Ramos (cell line): ENCODE results near the gene ANKRD60.

Source experiments
- in situ Hi-C: fragments of 300-500 bp; cut with MboI; formaldehyde crosslinking; loops from one replicate; pipeline ENCODE4 v1.14.3; 2022; ENCODE audit warnings: low sequenced_read_pairs; ENCODE audit not compliant: unreplicated experiment

Gene ANKRD60

DNA sequence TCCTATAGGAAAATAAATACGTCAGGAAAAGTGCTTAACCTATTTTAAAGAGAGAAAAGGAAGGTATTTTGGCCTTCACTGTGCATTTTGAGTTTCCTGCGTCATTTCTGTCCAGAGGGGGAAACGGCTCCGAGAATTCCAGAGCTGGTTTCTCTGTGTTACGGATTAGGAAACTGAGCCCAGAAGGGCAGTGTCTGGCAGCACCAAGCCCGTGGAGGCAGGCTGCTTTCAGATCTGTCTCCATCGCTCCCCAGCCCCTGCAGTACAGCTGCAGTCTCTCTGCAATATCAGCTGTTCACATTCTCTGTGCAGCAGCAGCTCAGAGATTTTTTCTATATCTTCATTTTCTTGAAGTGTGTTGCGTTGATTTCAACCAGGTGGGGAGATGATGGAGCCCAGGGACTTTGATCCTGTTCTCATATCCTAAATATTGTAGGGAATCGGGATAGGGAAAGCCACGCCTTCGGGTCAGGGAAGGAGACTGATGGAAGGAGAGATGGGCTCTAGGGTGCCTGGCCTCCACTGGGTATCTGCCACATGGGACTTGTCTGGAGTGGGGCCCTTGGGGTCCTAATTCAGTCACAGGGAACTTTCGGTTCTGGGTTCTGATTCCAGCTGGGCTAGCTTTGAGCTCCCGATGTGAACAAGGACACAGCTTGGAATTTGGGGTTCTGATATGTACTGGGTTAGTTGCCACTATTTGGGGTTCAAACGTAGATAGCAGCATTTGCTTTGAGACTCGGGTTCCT is 2.8 kb downstream of the ANKRD60 start:
- in situ Hi-C loops = loop anchor here (25.0 kb wide), 1 partner anchor 612 kb away; no protein-coding TSS in a partner anchor

DNA sequence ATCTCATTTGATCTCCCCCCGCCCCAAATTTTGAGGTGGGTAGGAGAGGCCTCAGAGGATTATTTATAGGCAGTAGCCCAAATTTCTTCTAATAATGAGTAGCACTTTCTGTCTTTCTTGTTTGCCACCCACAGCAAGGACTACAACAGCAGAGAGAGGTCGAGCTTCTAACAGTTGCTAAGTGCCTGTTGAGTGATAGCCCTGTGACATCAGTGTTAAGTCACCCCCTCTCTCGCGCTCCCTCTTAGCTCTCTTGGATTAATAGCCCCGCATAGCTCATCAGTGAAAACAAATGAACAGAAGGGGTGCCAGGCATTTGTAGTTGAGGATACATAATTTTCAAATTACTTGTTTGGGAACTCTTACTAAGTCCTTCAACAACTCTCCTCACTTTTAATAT is 3.5 kb downstream of the ANKRD60 start:
- in situ Hi-C loops = loop anchor here (25.0 kb wide), 2 partner anchors 612 to 863 kb away; partner anchors contain the start of gene RAE1

DNA sequence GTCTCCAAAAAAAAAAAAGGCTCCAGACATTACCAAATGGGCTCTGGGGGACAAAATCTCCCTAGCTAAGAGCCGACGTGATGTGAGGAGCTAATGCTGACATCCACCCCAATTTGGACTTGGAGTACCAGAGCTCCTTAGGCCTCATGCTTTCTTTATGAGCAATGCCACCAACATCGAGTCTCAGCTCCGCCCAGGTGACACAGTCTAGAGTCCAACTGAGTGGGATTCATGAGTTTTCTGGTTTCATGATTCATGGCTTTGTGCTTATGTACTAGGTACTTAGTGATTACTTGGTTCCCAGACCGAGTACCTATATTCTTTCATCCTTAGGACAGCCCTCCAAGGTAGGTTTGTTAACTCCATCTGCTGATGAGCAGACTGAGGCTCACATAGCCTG is 4.4 kb downstream of the ANKRD60 start:
- in situ Hi-C loops = loop anchor here (25.0 kb wide), 1 partner anchor 862 kb away; the partner anchor contains the start of gene RAE1

DNA sequence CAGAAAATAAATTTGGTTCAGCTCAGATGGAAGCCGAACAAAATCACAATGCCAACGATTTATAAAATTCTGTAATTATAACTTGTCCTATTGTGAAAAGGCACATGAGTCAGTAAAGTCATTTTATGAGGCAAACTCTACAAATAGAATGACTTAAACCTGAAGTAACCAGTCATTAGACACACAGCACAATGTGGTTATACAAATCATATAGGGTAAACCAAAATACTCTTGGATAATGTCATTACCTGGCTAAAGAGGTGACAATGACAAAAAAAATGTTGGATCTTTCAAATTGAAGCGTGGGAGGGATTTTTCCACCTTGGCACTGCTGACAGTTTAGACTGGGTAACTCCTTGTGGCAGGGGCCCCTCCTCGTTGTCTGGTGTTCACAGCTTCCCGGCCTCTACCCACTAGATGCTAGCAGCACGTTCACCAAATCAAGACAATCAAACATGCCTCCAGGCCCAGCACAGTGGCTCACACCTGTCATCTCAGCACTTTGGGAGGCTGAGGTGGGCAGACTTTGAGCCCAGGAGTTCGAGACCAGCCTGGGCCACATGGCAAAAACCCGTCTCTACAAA is 5.0 kb downstream of the ANKRD60 start:
- in situ Hi-C loops = loop anchor here (25.0 kb wide), 1 partner anchor 861 kb away; the partner anchor contains the start of gene RAE1

GRCh38 chr20:58222446-58222845 is 6.0 kb downstream of the ANKRD60 start:
- in situ Hi-C loops = loop anchor here (25.0 kb wide), 1 partner anchor 860 kb away; the partner anchor contains the start of gene RAE1

- in situ Hi-C loops = loop anchor here (25.0 kb wide), 1 partner anchor 857 kb away; the partner anchor contains the start of gene RAE1
Observed at GRCh38 chr20:58219342-58219700, 9.1 kb downstream of the ANKRD60 start.

- in situ Hi-C loops = loop anchor here (25.0 kb wide), 1 partner anchor 857 kb away; the partner anchor contains the start of gene RAE1
Observed at GRCh38 chr20:58218665-58219341, 9.7 kb downstream of the ANKRD60 start.

GRCh38 chr20:58216334-58216733 is 12.1 kb downstream of the ANKRD60 start:
- in situ Hi-C loops = loop anchor here (25.0 kb wide), 1 partner anchor 854 kb away; the partner anchor contains the start of gene RAE1

DNA sequence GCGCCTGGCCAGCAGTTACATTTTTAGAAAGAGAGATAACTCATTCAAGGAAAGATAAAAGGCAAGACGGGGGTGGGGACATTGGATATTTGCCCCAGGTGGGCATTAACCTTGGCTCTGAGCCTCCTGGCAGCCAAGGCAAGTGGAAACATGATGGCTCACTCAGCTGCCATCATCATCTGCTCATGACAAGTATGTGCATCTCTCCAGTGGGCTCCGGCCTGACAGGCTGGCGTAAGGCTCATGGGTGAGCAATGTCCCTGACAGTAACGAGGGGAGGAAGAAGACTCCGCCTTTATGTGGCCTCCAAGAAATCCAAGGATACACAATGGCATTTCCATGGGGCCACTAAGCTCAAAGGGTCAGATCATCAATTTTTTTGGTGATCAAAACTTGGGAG is 13.3 kb downstream of the ANKRD60 start:
- in situ Hi-C loops = loop anchor here (25.0 kb wide), 1 partner anchor 853 kb away; the partner anchor contains the start of gene RAE1

DNA sequence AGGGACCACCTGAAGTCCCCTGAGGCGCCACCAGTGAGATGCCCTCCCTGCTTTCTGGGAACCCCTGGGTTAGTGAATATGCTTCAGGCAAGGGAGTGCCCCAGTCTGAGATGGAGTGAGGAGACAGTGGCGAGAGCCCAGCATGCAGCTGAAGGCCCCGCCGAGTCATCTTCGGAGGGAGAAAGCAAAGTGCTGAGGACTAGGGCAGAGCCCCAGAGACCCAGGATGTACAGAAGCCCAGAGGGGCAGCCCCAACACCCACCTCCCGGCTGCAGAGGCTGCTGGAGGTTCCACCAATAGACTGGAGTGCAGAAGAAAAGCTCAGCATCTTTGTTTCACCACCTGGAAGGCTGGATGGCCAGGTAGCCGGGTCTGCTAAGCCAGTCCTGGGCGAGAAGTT is 14.1 kb downstream of the ANKRD60 start:
- in situ Hi-C loops = loop anchor here (25.0 kb wide), 1 partner anchor 852 kb away; the partner anchor contains the start of gene RAE1

DNA sequence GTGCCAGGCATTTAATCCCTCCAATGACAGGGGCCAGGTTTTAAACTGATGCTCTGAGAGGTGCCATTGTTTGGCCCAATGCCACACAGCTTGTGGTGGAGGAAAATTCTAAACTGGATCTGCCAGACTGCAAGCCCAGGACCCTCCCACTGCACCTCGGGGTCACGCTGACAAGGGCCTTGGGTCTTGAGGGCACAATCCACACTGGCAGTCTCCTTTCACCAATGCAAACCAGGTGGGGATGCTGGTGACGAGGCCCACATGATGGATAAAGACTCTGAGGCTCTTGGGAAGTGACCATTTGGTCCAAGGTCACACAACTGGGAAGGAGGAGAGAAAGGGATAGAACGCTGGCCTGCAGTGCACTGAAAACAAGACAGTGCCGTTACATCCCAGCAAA is 14.7 kb downstream of the ANKRD60 start:
- in situ Hi-C loops = loop anchor here (25.0 kb wide), 1 partner anchor 851 kb away; the partner anchor contains the start of gene RAE1

- in situ Hi-C loops = loop anchor here (25.0 kb wide), 1 partner anchor 851 kb away; the partner anchor contains the start of gene RAE1
Observed at GRCh38 chr20:58213121-58213520, 15.3 kb downstream of the ANKRD60 start.

- in situ Hi-C loops = loop anchor here (25.0 kb wide), 1 partner anchor 850 kb away; the partner anchor contains the start of gene RAE1
Observed at GRCh38 chr20:58212636-58213035, 15.8 kb downstream of the ANKRD60 start.

- in situ Hi-C loops = loop anchor here (25.0 kb wide), 1 partner anchor 848 kb away; the partner anchor contains the start of gene RAE1
Observed at GRCh38 chr20:58210398-58210747, 18.1 kb downstream of the ANKRD60 start.

DNA sequence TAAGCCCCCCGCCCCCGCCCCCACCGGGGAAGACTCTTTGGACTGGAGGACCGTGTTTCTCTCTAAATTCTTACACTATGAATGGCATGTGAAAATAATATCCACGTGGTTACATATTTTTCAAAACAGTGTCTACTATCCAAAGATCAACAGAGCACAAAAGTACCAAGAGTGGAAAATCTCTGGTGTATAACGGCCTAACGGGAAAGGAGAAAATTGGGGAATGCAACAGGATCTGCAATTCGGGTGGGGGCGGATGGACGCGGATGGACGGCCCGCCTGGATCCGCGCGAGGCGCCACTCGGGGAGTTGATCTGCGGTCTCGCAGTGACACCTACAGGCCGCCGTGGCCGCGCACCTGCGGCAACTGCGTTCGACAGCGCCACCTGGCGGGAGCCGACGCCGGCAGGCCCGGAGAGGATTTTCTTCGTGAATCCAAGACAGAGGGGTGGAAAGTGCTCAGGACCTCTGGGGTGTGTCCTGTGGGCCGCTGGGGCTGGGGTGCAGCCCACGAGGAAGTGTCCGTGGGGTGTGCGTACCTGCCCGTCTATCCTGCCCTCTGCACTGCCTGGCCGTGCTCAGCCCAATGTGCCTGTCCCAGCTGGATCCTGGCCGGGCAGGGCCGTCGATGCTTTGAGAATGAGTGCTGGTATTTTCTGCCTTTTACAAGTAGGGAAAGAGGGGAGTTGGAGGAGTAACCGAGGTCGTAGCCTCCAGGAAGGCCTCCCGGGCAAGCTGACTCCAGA is 18.6 kb downstream of the ANKRD60 start:
- in situ Hi-C loops = loop anchor here (25.0 kb wide), 1 partner anchor 848 kb away; the partner anchor contains the start of gene RAE1

DNA sequence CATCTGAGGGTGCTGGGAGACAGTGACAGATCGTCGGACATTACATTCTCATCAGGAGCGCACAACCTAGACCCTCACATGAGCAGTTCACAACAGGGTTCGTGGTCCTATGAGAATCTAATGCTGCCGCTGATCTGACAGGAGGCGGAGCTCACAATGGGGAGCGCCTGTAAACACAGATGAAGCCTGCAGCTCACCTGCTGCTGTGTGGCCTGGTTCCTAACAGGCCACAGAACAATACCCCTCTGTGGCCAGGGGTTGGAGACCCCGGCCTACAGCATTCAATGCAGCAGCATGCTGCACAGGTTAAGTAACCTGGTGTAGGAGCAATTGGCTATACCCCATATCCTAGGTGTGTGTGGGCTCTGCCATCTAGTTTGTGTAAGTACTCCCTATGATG is 19.5 kb downstream of the ANKRD60 start:
- in situ Hi-C loops = loop anchor here (25.0 kb wide), 1 partner anchor 847 kb away; the partner anchor contains the start of gene RAE1

- in situ Hi-C loops = loop anchor here (25.0 kb wide), 1 partner anchor 844 kb away; the partner anchor contains the start of gene RAE1
Observed at GRCh38 chr20:58205850-58206249, 22.6 kb downstream of the ANKRD60 start.

- in situ Hi-C loops = loop anchor here (25.0 kb wide), 1 partner anchor 840 kb away; the partner anchor contains the start of gene RAE1
Observed at GRCh38 chr20:58202044-58202443, 26.4 kb downstream of the ANKRD60 start.

DNA sequence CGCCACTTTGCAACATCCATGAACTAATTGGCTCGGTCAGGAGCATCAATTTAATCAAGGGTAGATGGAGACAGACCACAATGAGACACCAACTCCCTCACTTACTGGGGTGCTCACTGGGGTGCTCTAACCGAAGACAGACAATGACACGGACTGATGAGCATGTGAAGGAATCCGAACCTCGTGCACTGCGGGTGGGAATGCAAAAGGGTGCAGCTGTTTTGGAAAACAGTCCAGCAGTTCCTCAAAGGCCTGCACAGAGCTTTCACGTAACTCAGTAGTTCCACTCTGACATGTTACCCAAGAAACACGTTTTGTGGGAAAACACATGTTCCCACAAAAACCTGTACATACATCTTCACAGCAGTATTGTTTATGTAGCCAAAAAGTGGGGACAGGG is 26.8 kb downstream of the ANKRD60 start:
- in situ Hi-C loops = loop anchor here (25.0 kb wide), 1 partner anchor 839 kb away; the partner anchor contains the start of gene RAE1
